HepG2 (cell line): Measurements from ENCODE around the gene SUPV3L1. TPM values are rescaled to one million over a fixed set of nuclear protein-coding genes. Genes with fewer than 3 reads are reported as not detected.

Experiments
- ATAC-seq: fragments of 200-7000 bp; cut with Tn5 transposase; 3 replicates; pipeline ENCODE4 v1.9.1; 2020; ENCODE audit warnings: mild to moderate bottlenecking, moderate library complexity
- BruUV-seq: library from RNA; stranded (reverse); fragments of 400-500 nt; replicated peaks from 2 replicates; lab custom pipeline; 2021; lab: Mats Ljungman, UMichigan
- CTCF ChIA-PET: fragments of 300-600 bp; formaldehyde crosslinking; extraction: SDS; loops from one replicate; lab custom pipeline; 2021; ENCODE audit warnings: low total read pairs, inconsistent platforms, low intra/inter-chr PET ratio; lab: Yijun Ruan, JAX
- POLR2A ChIA-PET: fragments of 350-600 bp; sonication (Branson Sonifier 250); formaldehyde crosslinking; loops from one replicate; lab custom pipeline; 2020; ENCODE audit warnings: antibody characterized with exemption, inconsistent platforms; lab: Yijun Ruan, JAX
- DNase-seq: peaks from one replicate; pipeline ENCODE4 v3.0.0-alpha.2; 2015; ENCODE audit warnings: low spot score
- FAIRE-seq: peaks from 3 replicates; lab custom pipeline; 2011; peaks lifted over from hg19 to GRCh38; lab: Jason Lieb, UNC
- H2AFZ ChIP-seq: one replicate; pipeline ENCODE4 v1.6.1; 2011; ENCODE audit warnings: low read length, inconsistent platforms
- H3K27ac ChIP-seq: fragments of 300-600 bp; 3 replicates; pipeline ENCODE4 v1.8.0; 2011; ENCODE audit warnings: mixed run types, mild to moderate bottlenecking, mixed read lengths, low read length, inconsistent platforms; ENCODE audit not compliant: insufficient read depth; ENCODE audit errors: extremely low read length
- H3K27me3 ChIP-seq, 2 experiments: fragments of 200-600 bp in 1 of 2; 2 replicates in 1 of 2; 3 replicates in 1 of 2; pipeline versions ENCODE4 v1.6.0 to v1.8.0; 2011; ENCODE audit warnings: low read length in 2 of 2, mild to moderate bottlenecking in 2 of 2, moderate library complexity in 2 of 2, inconsistent platforms in 1 of 2; ENCODE audit not compliant: insufficient read depth in 2 of 2, control insufficient read depth in 1 of 2
- H3K36me3 ChIP-seq, 2 experiments: fragments of 200-600 bp in 1 of 2; replicated peaks in 1 of 2; 2 replicates in 1 of 2; 3 replicates in 1 of 2; pipeline versions ENCODE4 v1.5.1 to v1.8.0; 2011; ENCODE audit warnings: low read length in 2 of 2, inconsistent platforms in 1 of 2; ENCODE audit not compliant: insufficient read depth in 2 of 2, control insufficient read depth in 1 of 2
- H3K4me1 ChIP-seq: 2 replicates; pipeline ENCODE4 v1.5.1; 2012; ENCODE audit warnings: low read length, inconsistent platforms; ENCODE audit not compliant: insufficient read depth
- H3K4me2 ChIP-seq: 2 replicates; pipeline ENCODE4 v1.6.0; 2011; ENCODE audit warnings: low read depth, low read length, inconsistent platforms
- H3K4me3 ChIP-seq, 3 experiments: fragments of 200-600 bp in 1 of 3; sonication (generic), shearing (Covaris generic) in 1 of 3; replicated peaks in 1 of 3; 2 replicates each; pipeline ENCODE4 v1.5.1; 2011 to 2016; ENCODE audit warnings: low read length in 3 of 3, inconsistent platforms in 2 of 3, low read depth in 2 of 3, mild to moderate bottlenecking in 2 of 3, control low read depth in 1 of 3, mixed read lengths in 1 of 3; ENCODE audit not compliant: insufficient read depth in 1 of 3
- H3K79me2 ChIP-seq: one replicate; pipeline ENCODE4 v1.6.1; 2011; ENCODE audit warnings: low read length, inconsistent platforms; ENCODE audit not compliant: insufficient read depth
- H3K9ac ChIP-seq: 2 replicates; pipeline ENCODE4 v1.6.0; 2011; ENCODE audit warnings: mild to moderate bottlenecking, low read depth, low read length, inconsistent platforms; ENCODE audit not compliant: insufficient read depth
- H3K9me3 ChIP-seq: 2 replicates; pipeline ENCODE4 v1.5.1; 2012; ENCODE audit warnings: mild to moderate bottlenecking, low read length
- H4K20me1 ChIP-seq: 2 replicates; pipeline ENCODE4 v1.6.0; 2011; ENCODE audit warnings: inconsistent platforms, mild to moderate bottlenecking, low read length, moderate library complexity; ENCODE audit not compliant: insufficient read depth
- JUND ChIP-seq: sonication (generic); formaldehyde crosslinking; IDR thresholded peaks from 2 replicates; pipeline ENCODE4 v1.8.0; 2022; ENCODE audit warnings: mild to moderate bottlenecking, missing genetic modification reagents
- KDM4B ChIP-seq: sonication (generic); formaldehyde crosslinking; IDR thresholded peaks from 2 replicates; pipeline ENCODE4 v1.4.0; 2020; ENCODE audit warnings: missing genetic modification reagents
- MAFF ChIP-seq: IDR thresholded peaks from 2 replicates; pipeline ENCODE4 v1.6.1; 2011; ENCODE audit warnings: low read depth, low read length, improper control_type of control experiment
- MAFK ChIP-seq, 2 experiments: IDR thresholded peaks in 1 of 2; conservative IDR thresholded peaks in 1 of 2; 2 replicates each; pipeline ENCODE4 v1.6.1; 2011; ENCODE audit warnings: improper control_type of control experiment in 2 of 2, low read length in 2 of 2
- POGZ ChIP-seq: sonication (generic); formaldehyde crosslinking; IDR thresholded peaks from 2 replicates; pipeline ENCODE4 v1.4.0; 2020; ENCODE audit warnings: mild to moderate bottlenecking, missing genetic modification reagents
- TBX3 ChIP-seq: fragments of 450-650 bp; IDR thresholded peaks from 2 replicates; pipeline ENCODE4 v1.6.1; 2017; ENCODE audit warnings: antibody characterized with exemption, mild to moderate bottlenecking, inconsistent platforms, borderline replicate concordance
- ZC3H13 ChIP-seq: sonication (generic); formaldehyde crosslinking; IDR thresholded peaks from 2 replicates; pipeline ENCODE4 v1.8.1; 2023; ENCODE audit warnings: mild to moderate bottlenecking, missing genetic modification reagents, moderate library complexity
- ZNF329 ChIP-seq: sonication (generic); formaldehyde crosslinking; IDR thresholded peaks from 2 replicates; pipeline ENCODE4 v1.9.0; 2021; ENCODE audit warnings: low read depth, mild to moderate bottlenecking, missing genetic modification reagents
- ZNF331 ChIP-seq: sonication (generic); formaldehyde crosslinking; IDR thresholded peaks from 2 replicates; pipeline ENCODE4 v1.4.0; 2020; ENCODE audit warnings: missing genetic modification reagents
- WGBS: methylation state at CpG from one replicate; pipeline ENCODE4 v1.1.6; 2017; ENCODE audit warnings: low lambda C conversion rate; 5-methylcytosine and 5-hydroxymethylcytosine counted together
- in situ Hi-C: cut with HindIII; loops from 2 replicates; pipeline ENCODE4 v1.10.0; 2017; ENCODE audit warnings: low pct_unique_long_range_greater_than_20kb; ENCODE audit not compliant: extremely low pct_ligation_motif_present
- intact Hi-C: fragments of 100-400 bp; cut with micrococcal nuclease; formaldehyde crosslinking; loops from one replicate; pipeline ENCODE4 v1.10.0; 2022; ENCODE audit not compliant: unreplicated experiment
- polyA plus RNA-seq, 8 experiments: library from polyadenylated mRNA; depleted of rRNA in 3 of 8; stranded (reverse) in 7 of 8; unstranded in 1 of 8; fragments of >200 nt; fragmentation: Illumina TruSeq in 4 of 8; extraction: Trizol in 4 of 8; gene quantifications; 2 replicates each; pipeline versions ENCODE4 v1.2.1 to v1.2.3, GENCODE V29; 2011 to 2016; ENCODE audit warnings: low read depth in 4 of 8, missing spikeins in 1 of 8, mixed read lengths in 1 of 8; ENCODE audit not compliant: insufficient read depth in 1 of 8
- total RNA-seq, 5 experiments: library from RNA; depleted of rRNA; stranded (reverse); fragments of >200 nt; fragmentation: Illumina TruSeq; extraction: Trizol; gene quantifications; 2 replicates each; pipeline ENCODE4 v1.2.3, GENCODE V29; 2016; ENCODE audit warnings: low read depth in 1 of 5
- TF ChIP-seq, protein P1 (sequence below): IDR thresholded peaks from 2 replicates; pipeline ENCODE4 v1.6.1; 2016; ENCODE audit warnings: mild to moderate bottlenecking

Gene SUPV3L1
- total and polyA plus RNA-seq, 2 of the 13 experiments (the other 11 are each of a cell fraction or from before 2014, with no cell fraction given): 28.8 to 45.7 TPM

DNA sequence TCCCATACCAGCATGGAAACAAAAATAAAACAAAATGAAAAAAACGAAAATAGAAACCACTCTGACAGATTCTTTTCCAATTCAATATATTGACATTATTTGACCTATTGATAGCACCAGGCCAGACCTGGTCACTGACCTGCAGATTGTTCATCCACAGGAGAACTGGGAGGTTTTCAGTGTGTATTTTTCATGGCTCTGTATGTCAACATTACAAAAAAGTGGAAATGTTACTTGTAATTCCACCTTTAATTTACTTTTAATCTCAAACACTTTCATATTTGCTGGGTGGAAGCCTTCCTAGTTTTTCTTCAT, 43.0 kb downstream of the SUPV3L1 start:
- Histone ChIP-seq H3K27ac (peak overlapping the region; percentile 77), H3K9me3 (no peaks in the 10 kb centered on the region), H3K36me3 (no peaks in the 10 kb centered on the region; a peak in 2 of 5 replicates), H2AFZ (peak overlapping the region; percentile 75), H3K9ac (peak overlapping the region; percentile 60; the same call in 1 of the 2 replicates), H4K20me1 (no peaks in the 10 kb centered on the region), H3K4me2 (peak overlapping the region; percentile 86), H3K79me2 (peaks cover 3% of the 10 kb centered on the region), H3K27me3 (no peaks in the 10 kb centered on the region; a peak in 1 of 5 replicates), H3K4me3 (peak overlapping the region in 2 of 3 experiments; percentile 51 to 71; a peak in 2 of 6 replicates), H3K4me1 (peaks cover 56% of the 10 kb centered on the region)
- intact Hi-C loops: no loop called here
- CTCF ChIA-PET: no interaction called here
- 11% methylated on average over 1 of the region's 1 CpG for WGBS
- POLR2A ChIA-PET: interaction anchor here (1.0 kb wide), 1 partner anchor 81 kb away, joined by 3 read pairs; no protein-coding TSS in a partner anchor
- no peak for FAIRE-seq
- no peak for DNase-seq
- no TSS peak for BruUV-seq
- no peak for ATAC-seq
- in situ Hi-C loops: no loop called here
- TF ChIP-seq, protein P1, sequence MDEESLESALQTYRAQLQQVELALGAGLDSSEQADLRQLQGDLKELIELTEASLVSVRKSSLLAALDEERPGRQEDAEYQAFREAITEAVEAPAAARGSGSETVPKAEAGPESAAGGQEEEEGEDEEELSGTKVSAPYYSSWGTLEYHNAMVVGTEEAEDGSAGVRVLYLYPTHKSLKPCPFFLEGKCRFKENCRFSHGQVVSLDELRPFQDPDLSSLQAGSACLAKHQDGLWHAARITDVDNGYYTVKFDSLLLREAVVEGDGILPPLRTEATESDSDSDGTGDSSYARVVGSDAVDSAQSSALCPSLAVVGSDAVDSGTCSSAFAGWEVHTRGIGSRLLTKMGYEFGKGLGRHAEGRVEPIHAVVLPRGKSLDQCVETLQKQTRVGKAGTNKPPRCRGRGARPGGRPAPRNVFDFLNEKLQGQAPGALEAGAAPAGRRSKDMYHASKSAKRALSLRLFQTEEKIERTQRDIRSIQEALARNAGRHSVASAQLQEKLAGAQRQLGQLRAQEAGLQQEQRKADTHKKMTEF (CRISPR knock-in tag): 0 out of 2 replicates have a peak, but pooled peaks have one; percentile 3
- TF ChIP-seq JUND (CRISPR knock-in tag): no peak
- no peak for TF ChIP-seq ZNF329 (CRISPR knock-in tag)
- TF ChIP-seq POGZ: no peak

DNA sequence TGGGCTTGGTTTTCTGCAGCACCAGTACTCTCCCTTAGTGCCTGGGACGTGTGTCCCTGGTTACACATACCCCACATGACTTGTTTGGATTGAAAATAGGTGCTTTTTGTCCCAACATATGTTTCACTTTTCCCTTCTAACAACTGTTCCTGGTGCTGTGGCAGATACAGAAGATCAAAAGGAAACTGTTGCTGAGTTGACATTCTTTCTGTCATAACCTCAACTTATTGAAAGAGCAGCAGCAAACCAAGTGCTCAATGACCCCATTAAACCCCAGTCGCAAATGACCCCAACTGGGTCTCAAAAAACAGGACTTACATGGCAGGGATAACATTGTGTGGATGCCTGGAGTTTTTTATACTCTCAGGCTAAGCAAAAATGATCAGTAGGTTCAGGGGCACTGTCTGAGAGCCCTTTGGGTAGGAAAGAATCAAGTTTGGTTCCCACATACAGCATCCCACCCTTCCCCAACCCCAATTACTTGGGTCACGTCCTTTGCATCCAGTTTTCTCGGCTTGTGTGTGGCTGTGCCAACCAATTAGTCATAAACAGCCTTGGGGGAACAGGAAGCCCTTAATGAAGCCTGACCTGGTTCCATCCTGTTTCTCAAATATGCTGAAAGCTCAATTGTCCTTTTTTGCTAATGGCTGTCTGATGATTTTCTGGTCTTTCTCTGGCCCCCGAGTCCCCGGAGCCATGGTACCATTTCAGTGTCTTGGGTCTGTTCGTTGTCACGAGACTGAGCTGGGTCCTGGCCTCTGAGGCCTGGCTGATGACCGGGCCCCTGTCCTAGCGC, 45.0 kb downstream of the SUPV3L1 start:
- no peaks in the 10 kb centered on the region for H3K9me3 ChIP-seq
- no peaks in the 10 kb centered on the region for H4K20me1 ChIP-seq
- H3K4me3 ChIP-seq: no peak overlapping the region
- in situ Hi-C loops: no loop called here
- intact Hi-C loops: no loop called here
- no peak overlapping the region for H3K27ac ChIP-seq
- H2AFZ ChIP-seq: no peak overlapping the region
- no peak for DNase-seq
- H3K4me2 ChIP-seq: no peak overlapping the region
- no TSS peak for BruUV-seq
- ChIA-PET POLR2A (no interaction called here), CTCF (no interaction called here)
- peaks cover 69% of the 10 kb centered on the region for H3K4me1 ChIP-seq
- no peaks in the 10 kb centered on the region; a peak in 1 of 5 replicates for H3K27me3 ChIP-seq
- 94% methylated on average over 10 of the region's 10 CpGs for WGBS
- no peak for ATAC-seq
- no peak for FAIRE-seq
- H3K79me2 ChIP-seq: peaks cover 3% of the 10 kb centered on the region
- TF ChIP-seq MAFF (peak; percentile 69), TBX3 (no peak), KDM4B (no peak), MAFK (conservative IDR thresholded peaks at IDR 0.05 in 1 of 2, IDR thresholded peaks at IDR 0.05 in 1 of 2; ENCODE audit: low read length in 2 of 2) (peak; percentile 74 to 75), ZC3H13 (CRISPR knock-in tag) (no peak), ZNF331 (CRISPR knock-in tag) (no peak)
- H3K9ac ChIP-seq: no peak overlapping the region
- H3K36me3 ChIP-seq: no peaks in the 10 kb centered on the region; a peak in 3 of 5 replicates
